Keratinocyte (primary cell): ENCODE data around the gene CNPPD1. TPM values are rescaled to one million over a fixed set of nuclear protein-coding genes. Genes with fewer than 3 reads are reported as not detected.

ENCODE experiments used
- DNase-seq: peaks from one replicate; pipeline ENCODE4 v3.0.0-alpha.2; 2011; ENCODE audit warnings: low read depth, missing footprints, low spot score
- FAIRE-seq: peaks from 2 replicates; lab custom pipeline; 2011; peaks lifted over from hg19 to GRCh38; lab: Jason Lieb, UNC
- H2AFZ ChIP-seq: 2 replicates; pipeline ENCODE4 v1.6.0; 2012; ENCODE audit warnings: low read length, control low read depth, inconsistent platforms; ENCODE audit not compliant: control insufficient read depth
- H3K27ac ChIP-seq: 2 replicates; pipeline ENCODE4 v1.5.1; 2011; ENCODE audit warnings: low read length; ENCODE audit not compliant: control insufficient read depth, insufficient read depth
- H3K27me3 ChIP-seq: 3 replicates; pipeline ENCODE4 v1.6.0; 2011; ENCODE audit warnings: low read length; ENCODE audit not compliant: control insufficient read depth, insufficient read depth; ENCODE audit errors: extremely low read depth
- H3K36me3 ChIP-seq, 2 experiments: 2 replicates in 1 of 2; 3 replicates in 1 of 2; pipeline ENCODE4 v1.5.1; 2011; ENCODE audit warnings: low read length in 2 of 2, mild to moderate bottlenecking in 1 of 2; ENCODE audit not compliant: control insufficient read depth in 2 of 2, insufficient read depth in 2 of 2; ENCODE audit errors: extremely low read depth in 1 of 2
- H3K4me1 ChIP-seq: 3 replicates; pipeline ENCODE4 v1.5.1; 2011; ENCODE audit warnings: low read length; ENCODE audit not compliant: control insufficient read depth, insufficient read depth; ENCODE audit errors: extremely low read depth
- H3K4me2 ChIP-seq: 3 replicates; pipeline ENCODE4 v1.6.0; 2011; ENCODE audit warnings: low read depth, low read length; ENCODE audit not compliant: control insufficient read depth, insufficient read depth; ENCODE audit errors: extremely low read depth
- H3K4me3 ChIP-seq, 3 experiments: fragments of 200-600 bp in 1 of 3; sonication (generic) in 1 of 3; 2 replicates in 2 of 3; 3 replicates in 1 of 3; pipeline ENCODE4 v1.5.1; 2011 to 2016; ENCODE audit warnings: low read length in 3 of 3, mild to moderate bottlenecking in 3 of 3, control low read depth in 2 of 3, inconsistent platforms in 1 of 3, low read depth in 1 of 3, mixed read lengths in 1 of 3, mixed run types in 1 of 3, moderate library complexity in 1 of 3; ENCODE audit not compliant: control insufficient read depth in 2 of 3, insufficient read depth in 2 of 3; ENCODE audit errors: extremely low read depth in 1 of 3
- H3K79me2 ChIP-seq: 2 replicates; pipeline ENCODE4 v1.6.0; 2012; ENCODE audit warnings: low read length; ENCODE audit not compliant: control insufficient read depth, insufficient read depth
- H3K9ac ChIP-seq: 3 replicates; pipeline ENCODE4 v1.6.0; 2011; ENCODE audit warnings: low read length; ENCODE audit not compliant: control insufficient read depth, insufficient read depth; ENCODE audit errors: extremely low read depth
- H3K9me1 ChIP-seq: 3 replicates; pipeline ENCODE4 v1.6.0; 2011; ENCODE audit warnings: low read length; ENCODE audit not compliant: control insufficient read depth, insufficient read depth; ENCODE audit errors: extremely low read depth
- H3K9me3 ChIP-seq: 2 replicates; pipeline ENCODE4 v1.5.1; 2012; ENCODE audit warnings: low read depth, low read length; ENCODE audit not compliant: control insufficient read depth
- H4K20me1 ChIP-seq: 3 replicates; pipeline ENCODE4 v1.6.0; 2011; ENCODE audit warnings: low read length; ENCODE audit not compliant: control insufficient read depth, insufficient read depth; ENCODE audit errors: extremely low read depth
- EZH2 ChIP-seq: IDR thresholded peaks from one replicate; pipeline ENCODE4 v1.6.1; 2012; ENCODE audit warnings: inconsistent platforms, mild to moderate bottlenecking, low read length, moderate library complexity
- dilution Hi-C: fragments of 300-500 bp; cut with MboI; formaldehyde crosslinking; loops from one replicate; pipeline ENCODE4 v1.7.0; 2020; ENCODE audit warnings: low sequenced_read_pairs; ENCODE audit not compliant: extremely low pct_ligation_motif_present
- polyA plus RNA-seq, 5 experiments: library from polyadenylated mRNA; depleted of rRNA in 3 of 5; stranded (reverse) in 3 of 5; stranded (forward) in 1 of 5; unstranded in 1 of 5; fragments of >200 nt; gene quantifications; 1 replicate in 1 of 5; 2 replicates in 3 of 5; 3 replicates in 1 of 5; pipeline versions ENCODE4 v1.2.1 to v1.2.3, GENCODE V29; 2011 to 2012; ENCODE audit warnings: missing spikeins in 2 of 5, low read depth in 1 of 5, low replicate concordance in 1 of 5
- TF ChIP-seq, protein P1 (sequence below), 3 experiments: IDR thresholded peaks in 1 of 3; conservative IDR thresholded peaks in 1 of 3; optimal IDR thresholded peaks in 1 of 3; 2 replicates in 2 of 3; 3 replicates in 1 of 3; pipeline versions ENCODE3 to v1.5.1; 2011; ENCODE audit warnings: low read length in 3 of 3, mild to moderate bottlenecking in 3 of 3, moderate library complexity in 2 of 3, control low read depth in 1 of 3, inconsistent platforms in 1 of 3; ENCODE audit not compliant: insufficient read depth in 2 of 3; ENCODE audit errors: extremely low read depth in 1 of 3

The CNPPD1 gene
- polyA plus RNA-seq, 1 donor (not counting 4 experiments of a cell fraction or from before 2014, with no cell fraction given): 26.1 TPM

DNA sequence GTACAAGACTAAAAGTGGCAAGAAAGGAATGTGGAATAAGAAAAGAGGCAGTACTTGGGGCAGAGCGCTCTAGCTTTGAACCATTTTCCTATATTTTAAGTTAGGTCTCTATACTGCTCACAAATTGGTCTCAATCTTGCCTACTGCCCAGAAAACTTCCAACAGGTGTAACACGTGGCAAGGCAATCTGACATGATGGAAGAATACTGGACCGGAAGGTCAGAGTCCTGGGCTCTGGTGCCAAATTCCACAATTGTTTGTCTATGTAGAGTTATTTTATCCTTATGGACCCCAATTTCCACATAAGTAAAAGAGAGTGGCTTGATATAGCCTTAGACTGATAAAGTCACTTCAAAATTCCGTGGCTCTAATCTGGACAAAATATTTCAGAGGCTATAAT lies 45.0 kb downstream of the CNPPD1 start:
- no peaks in the 10 kb centered on the region for H3K9me1 ChIP-seq
- H3K4me1 ChIP-seq: no peaks in the 10 kb centered on the region
- H3K27ac ChIP-seq: no peak overlapping the region
- H3K9ac ChIP-seq: no peak overlapping the region
- FAIRE-seq (no peak), DNase-seq (no peak)
- no peaks in the 10 kb centered on the region for H4K20me1 ChIP-seq
- no peak overlapping the region for H3K4me3 ChIP-seq
- H3K36me3 ChIP-seq: no peaks in the 10 kb centered on the region
- no peaks in the 10 kb centered on the region for H3K79me2 ChIP-seq
- dilution Hi-C loops: no loop called here
- no peaks in the 10 kb centered on the region for H3K9me3 ChIP-seq
- H3K4me2 ChIP-seq: no peak overlapping the region
- no peak overlapping the region for H2AFZ ChIP-seq
- no peak for TF ChIP-seq EZH2
- TF ChIP-seq, protein P1, sequence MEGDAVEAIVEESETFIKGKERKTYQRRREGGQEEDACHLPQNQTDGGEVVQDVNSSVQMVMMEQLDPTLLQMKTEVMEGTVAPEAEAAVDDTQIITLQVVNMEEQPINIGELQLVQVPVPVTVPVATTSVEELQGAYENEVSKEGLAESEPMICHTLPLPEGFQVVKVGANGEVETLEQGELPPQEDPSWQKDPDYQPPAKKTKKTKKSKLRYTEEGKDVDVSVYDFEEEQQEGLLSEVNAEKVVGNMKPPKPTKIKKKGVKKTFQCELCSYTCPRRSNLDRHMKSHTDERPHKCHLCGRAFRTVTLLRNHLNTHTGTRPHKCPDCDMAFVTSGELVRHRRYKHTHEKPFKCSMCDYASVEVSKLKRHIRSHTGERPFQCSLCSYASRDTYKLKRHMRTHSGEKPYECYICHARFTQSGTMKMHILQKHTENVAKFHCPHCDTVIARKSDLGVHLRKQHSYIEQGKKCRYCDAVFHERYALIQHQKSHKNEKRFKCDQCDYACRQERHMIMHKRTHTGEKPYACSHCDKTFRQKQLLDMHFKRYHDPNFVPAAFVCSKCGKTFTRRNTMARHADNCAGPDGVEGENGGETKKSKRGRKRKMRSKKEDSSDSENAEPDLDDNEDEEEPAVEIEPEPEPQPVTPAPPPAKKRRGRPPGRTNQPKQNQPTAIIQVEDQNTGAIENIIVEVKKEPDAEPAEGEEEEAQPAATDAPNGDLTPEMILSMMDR (optimal IDR thresholded peaks at IDR 0.05 in 1 of 3, IDR thresholded peaks at IDR 0.05 in 1 of 3, conservative IDR thresholded peaks at IDR 0.05 in 1 of 3; ENCODE audit: extremely low read depth in 1 of 3, insufficient read depth in 2 of 3, low read length in 3 of 3): no peak
- no peaks in the 10 kb centered on the region for H3K27me3 ChIP-seq

- H3K4me1 ChIP-seq: no peaks in the 10 kb centered on the region
- H3K4me2 ChIP-seq: no peak overlapping the region
- H3K9ac ChIP-seq: no peak overlapping the region
- no peak overlapping the region for H3K27ac ChIP-seq
- H2AFZ ChIP-seq: no peak overlapping the region
- DNase-seq (no peak), FAIRE-seq (no peak)
- H3K9me3 ChIP-seq: no peaks in the 10 kb centered on the region
- H3K79me2 ChIP-seq: no peaks in the 10 kb centered on the region
- no peak for TF ChIP-seq EZH2
- TF ChIP-seq, protein P1 (optimal IDR thresholded peaks at IDR 0.05 in 1 of 3, IDR thresholded peaks at IDR 0.05 in 1 of 3, conservative IDR thresholded peaks at IDR 0.05 in 1 of 3; ENCODE audit: extremely low read depth in 1 of 3, insufficient read depth in 2 of 3, low read length in 3 of 3): no peak
- no peaks in the 10 kb centered on the region for H4K20me1 ChIP-seq
- H3K9me1 ChIP-seq: no peaks in the 10 kb centered on the region
- no peaks in the 10 kb centered on the region for H3K27me3 ChIP-seq
- dilution Hi-C loops: no loop called here
- H3K4me3 ChIP-seq: no peak overlapping the region
- H3K36me3 ChIP-seq: no peaks in the 10 kb centered on the region
Measured at GRCh38 chr2:219131327-219131726, 45.4 kb downstream of the CNPPD1 start.
